GM10266 (cell line): ENCODE measurements around the gene SMIM5.

Experiments used
- DNase-seq: peaks from one replicate; pipeline ENCODE4 v3.0.0; 2012; ENCODE audit errors: extremely low spot score
- TF ChIP-seq, protein P1 (sequence below): IDR thresholded peaks from 2 replicates; pipeline ENCODE4 v1.5.1; 2012; ENCODE audit warnings: mild to moderate bottlenecking, low read depth; ENCODE audit not compliant: control insufficient read depth, insufficient read depth; ENCODE audit errors: missing control alignments

The SMIM5 gene

DNA sequence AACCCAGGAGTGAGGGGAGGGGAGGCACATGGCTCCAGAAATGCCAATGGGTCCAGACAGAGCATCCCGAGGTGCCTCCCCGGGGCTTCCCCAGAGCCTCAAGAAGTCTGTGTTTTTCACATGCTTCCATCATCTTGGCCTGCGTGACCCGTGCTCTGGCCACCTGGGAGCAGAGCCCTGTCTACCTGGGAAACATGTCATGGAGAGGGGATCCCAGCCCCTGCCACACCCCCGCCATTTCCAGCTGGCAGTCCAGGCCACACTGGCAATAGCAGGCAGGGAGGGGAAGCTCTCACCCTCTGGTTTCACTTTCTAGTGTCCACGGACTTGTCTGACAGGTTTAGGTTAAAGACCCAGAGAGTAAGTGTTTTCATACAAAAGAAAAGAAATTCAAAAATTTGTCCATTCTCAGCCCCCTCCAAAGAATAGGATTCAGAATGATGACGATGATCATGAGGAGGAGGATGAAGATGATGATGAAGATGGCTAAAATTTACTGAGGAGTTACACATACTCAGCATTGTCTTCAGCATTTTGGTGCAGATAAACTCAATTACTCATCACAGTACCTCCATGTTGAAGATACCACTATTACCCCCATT lies 9.0 kb downstream of the SMIM5 start:
- DNase-seq: no peak
- TF ChIP-seq, protein P1, sequence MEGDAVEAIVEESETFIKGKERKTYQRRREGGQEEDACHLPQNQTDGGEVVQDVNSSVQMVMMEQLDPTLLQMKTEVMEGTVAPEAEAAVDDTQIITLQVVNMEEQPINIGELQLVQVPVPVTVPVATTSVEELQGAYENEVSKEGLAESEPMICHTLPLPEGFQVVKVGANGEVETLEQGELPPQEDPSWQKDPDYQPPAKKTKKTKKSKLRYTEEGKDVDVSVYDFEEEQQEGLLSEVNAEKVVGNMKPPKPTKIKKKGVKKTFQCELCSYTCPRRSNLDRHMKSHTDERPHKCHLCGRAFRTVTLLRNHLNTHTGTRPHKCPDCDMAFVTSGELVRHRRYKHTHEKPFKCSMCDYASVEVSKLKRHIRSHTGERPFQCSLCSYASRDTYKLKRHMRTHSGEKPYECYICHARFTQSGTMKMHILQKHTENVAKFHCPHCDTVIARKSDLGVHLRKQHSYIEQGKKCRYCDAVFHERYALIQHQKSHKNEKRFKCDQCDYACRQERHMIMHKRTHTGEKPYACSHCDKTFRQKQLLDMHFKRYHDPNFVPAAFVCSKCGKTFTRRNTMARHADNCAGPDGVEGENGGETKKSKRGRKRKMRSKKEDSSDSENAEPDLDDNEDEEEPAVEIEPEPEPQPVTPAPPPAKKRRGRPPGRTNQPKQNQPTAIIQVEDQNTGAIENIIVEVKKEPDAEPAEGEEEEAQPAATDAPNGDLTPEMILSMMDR: no peak

DNA sequence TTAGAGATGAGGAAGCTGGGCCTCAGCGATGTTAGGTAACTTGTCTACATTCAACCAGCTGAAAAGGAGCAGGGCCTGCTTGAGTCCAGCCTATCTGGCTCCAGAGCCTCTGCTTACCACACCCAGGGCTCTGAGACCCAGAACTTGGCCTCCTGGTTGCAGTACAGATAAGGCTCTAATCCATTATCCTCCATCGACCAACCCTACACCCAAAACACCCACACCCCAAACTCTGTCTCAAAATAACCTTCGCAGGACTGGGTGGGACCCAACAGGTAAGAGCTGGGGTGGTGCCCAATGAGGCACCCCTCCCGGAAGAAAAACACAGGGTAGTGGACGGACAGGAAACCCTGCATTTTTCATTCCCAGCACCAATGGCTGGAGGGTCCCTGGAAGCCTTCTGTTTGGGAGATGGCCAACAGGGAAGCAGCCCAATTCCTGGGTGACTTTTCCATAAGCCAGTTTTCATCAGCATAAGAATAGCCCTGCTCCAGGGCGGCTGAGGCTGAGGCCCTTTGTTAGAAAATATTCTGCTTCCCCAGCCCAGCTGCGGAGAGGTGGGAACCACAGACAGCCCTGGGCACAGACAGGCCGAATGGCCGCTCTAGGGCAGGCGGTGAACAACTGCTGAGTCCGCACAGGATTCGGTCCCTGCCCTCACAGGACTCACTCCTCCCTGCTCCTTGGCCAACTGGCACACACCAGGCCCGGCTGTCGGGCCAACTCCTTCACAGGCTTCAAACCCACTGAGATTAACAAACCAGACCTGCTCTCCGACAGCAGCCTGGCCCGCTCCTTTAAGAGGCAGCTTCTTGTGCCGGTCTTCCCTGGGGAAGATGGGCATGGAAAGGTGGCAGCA lies 9.8 kb downstream of the SMIM5 start:
- DNase-seq: no peak

DNA sequence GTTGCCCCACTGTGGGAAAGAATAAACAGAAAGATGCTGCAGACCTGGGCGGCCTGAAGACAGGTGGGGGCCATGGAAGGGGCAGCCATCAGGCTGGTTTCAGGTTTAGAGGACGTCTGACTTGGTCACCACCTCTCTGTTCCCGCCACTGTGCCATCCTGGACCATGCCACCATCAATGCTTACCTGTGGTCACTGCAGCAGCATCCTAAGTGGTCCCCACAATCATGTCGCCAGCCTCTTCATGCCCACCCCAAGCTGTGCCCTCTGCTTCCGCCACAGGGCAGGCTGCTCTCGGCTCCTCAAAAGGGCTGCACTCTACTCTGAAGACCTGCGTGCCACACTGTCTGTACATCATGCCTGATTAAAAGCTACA lies 10.4 kb downstream of the SMIM5 start:
- TF ChIP-seq, protein P1: no peak

More for the DNA sequence above, 9.8 kb downstream of the SMIM5 start:
- TF ChIP-seq, protein P1: no peak

DNA sequence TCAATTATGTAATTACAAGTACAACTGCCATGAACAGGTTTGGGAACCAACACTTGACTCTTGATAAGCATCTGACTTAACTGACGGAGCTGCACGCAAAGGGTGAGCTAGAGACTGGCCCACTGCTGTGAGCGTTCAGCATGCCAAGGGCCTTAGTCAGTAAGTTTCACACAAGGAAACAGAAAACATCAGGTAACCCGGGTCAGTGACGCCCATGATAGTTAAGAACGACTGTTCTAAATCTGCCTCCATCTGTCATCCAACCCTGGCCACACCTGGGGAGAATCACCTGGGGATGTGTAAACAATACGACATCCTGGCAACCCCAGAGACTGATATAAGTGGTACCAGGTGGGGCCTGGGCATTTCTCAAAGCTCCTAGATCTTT lies 12.3 kb downstream of the SMIM5 start:
- DNase-seq: no peak
- TF ChIP-seq, protein P1: no peak

More for the DNA sequence above, 10.4 kb downstream of the SMIM5 start:
- DNase-seq: no peak

GRCh38 chr17:75645889-75646637 lies 12.8 kb downstream of the SMIM5 start:
- no peak for DNase-seq
- TF ChIP-seq, protein P1: no peak

DNA sequence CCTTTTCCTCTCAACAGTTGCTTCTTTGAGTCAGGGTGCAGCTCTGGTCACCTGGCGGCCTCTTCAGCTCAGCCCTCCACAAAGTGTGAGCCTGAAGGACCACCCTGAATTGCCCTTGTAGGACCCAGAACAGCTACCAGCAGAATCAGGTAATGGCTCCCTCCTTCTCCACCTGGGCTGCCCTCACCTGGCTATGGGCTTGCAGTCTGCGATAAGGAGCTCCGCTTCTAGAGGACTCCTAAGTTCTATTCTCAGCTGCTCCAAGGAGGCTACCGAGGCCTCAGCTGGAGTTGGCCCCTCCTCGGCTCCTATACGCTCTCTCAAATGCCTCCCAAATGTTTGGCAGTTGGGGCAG lies 13.4 kb downstream of the SMIM5 start:
- TF ChIP-seq, protein P1: no peak
- no peak for DNase-seq
